NB4 (cell line): ENCODE results near the gene NRARP.

ENCODE experiments used
- MAX ChIP-seq: IDR thresholded peaks from 2 replicates; pipeline ENCODE4 v1.6.1; 2011; ENCODE audit warnings: low read depth, low read length
- POLR2A ChIP-seq: IDR thresholded peaks from 2 replicates; pipeline ENCODE4 v1.6.1; 2011; ENCODE audit warnings: mild to moderate bottlenecking; ENCODE audit not compliant: insufficient read length; ENCODE audit errors: extremely low read depth
- TF ChIP-seq, protein P1 (sequence below): IDR thresholded peaks from one replicate; pipeline ENCODE4 v1.5.1; 2012; ENCODE audit warnings: low read depth, low read length

GRCh38 chr9:137321726-137322361 lies 19.8 kb upstream of the NRARP start:
- TF ChIP-seq, protein P1, sequence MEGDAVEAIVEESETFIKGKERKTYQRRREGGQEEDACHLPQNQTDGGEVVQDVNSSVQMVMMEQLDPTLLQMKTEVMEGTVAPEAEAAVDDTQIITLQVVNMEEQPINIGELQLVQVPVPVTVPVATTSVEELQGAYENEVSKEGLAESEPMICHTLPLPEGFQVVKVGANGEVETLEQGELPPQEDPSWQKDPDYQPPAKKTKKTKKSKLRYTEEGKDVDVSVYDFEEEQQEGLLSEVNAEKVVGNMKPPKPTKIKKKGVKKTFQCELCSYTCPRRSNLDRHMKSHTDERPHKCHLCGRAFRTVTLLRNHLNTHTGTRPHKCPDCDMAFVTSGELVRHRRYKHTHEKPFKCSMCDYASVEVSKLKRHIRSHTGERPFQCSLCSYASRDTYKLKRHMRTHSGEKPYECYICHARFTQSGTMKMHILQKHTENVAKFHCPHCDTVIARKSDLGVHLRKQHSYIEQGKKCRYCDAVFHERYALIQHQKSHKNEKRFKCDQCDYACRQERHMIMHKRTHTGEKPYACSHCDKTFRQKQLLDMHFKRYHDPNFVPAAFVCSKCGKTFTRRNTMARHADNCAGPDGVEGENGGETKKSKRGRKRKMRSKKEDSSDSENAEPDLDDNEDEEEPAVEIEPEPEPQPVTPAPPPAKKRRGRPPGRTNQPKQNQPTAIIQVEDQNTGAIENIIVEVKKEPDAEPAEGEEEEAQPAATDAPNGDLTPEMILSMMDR, result no peak
- TF ChIP-seq POLR2A (no peak), MAX (no peak)
